GM18873 (cell line): ENCODE results near the gene NR2F2.

Experiments
- ATAC-seq: cut with Tn5 transposase; IDR thresholded peaks from one replicate; pipeline ENCODE4 v1.9.1; 2021; ENCODE audit warnings: mild to moderate bottlenecking, moderate library complexity, moderate number of reproducible peaks; ENCODE audit not compliant: unreplicated experiment, low FRiP score

Gene NR2F2

GRCh38 chr15:96352604-96353405 is 22.3 kb downstream of the NR2F2 start:
- no peak for ATAC-seq

- ATAC-seq = no peak
Measured at GRCh38 chr15:96353416-96353929, 23.0 kb downstream of the NR2F2 start.

- no peak for ATAC-seq
Measured at GRCh38 chr15:96353930-96354730, 23.6 kb downstream of the NR2F2 start.

- no peak for ATAC-seq
Measured at GRCh38 chr15:96354731-96355567, 24.4 kb downstream of the NR2F2 start.

DNA sequence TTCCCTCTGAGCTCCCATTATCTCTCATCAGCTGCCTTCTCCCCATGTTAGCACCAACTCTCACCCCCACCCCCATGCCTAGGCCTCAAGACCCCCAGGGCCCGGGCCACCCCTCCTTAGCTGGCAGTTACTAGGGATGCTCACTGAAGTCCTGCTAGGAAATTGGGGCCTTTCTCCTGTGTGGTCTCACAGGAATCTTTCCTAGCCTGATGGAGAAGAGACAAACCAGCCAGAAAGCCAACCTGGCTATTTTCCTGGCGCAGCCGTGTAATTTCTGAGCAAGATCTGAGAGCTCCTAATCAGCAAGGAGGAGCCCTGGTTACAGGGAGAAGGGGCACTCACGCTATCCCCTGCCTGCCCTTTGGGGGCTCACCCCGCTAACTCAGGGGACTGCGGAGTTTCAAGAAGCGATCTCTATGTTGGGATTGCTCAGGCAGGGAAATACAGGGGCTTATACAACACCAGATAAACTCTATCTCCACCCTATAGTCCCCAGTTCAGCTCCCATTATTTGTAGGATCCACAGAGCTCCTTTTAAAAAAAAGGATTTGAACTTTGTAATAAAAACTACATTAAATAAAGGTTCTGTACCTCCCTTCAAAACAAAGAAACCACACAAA is 25.2 kb downstream of the NR2F2 start:
- no peak for ATAC-seq

GRCh38 chr15:96356494-96357455 is 26.3 kb downstream of the NR2F2 start:
- ATAC-seq = peak; percentile 74

GRCh38 chr15:96358001-96358801 is 27.7 kb downstream of the NR2F2 start:
- no peak for ATAC-seq

- ATAC-seq = no peak
Measured at GRCh38 chr15:96358821-96359615, 28.5 kb downstream of the NR2F2 start.

DNA sequence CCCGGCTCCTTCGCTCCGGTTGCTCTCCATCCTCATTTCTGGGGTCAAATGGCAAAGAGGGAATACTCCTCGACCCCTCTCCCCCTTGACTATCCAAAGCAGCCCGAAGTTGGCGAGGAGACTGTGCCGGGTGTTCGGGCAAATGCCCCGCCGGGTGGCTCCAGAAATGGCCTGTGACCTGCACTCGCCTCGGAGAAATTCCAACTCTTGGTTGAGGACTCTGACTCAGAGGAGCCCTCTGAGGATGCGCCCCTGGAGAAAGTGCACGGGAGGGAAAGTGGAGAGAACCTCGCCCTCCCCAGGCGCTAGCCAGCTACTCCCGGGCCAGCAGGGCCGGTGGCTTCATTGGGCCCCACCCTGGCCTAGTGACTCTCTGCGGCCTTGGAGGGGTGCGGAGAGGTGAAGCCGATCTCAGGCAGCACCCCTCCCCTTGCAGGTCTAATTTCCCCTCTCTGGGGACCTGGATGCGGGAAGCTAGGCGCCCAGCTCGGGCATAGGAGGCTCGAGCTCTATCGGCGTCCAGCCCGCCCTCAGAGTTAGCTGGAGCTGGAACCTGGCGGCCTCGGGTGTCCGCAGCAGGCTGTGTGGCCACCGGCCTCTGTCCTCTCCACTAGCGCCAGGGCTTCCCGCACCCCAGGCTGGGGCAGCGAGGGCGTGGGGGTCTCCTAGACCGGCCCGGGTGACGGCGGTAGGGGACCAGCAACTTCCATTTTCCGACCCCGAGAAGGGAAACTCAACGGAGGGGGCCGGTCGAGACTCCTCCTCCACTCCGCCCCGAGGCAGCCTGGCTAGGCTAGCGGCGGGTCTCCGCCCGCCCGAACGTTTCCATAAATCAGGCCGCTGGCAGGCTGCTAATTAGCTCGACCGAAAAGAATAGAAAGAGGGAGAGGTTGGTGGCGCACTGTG is 29.4 kb downstream of the NR2F2 start:
- ATAC-seq = no peak

DNA sequence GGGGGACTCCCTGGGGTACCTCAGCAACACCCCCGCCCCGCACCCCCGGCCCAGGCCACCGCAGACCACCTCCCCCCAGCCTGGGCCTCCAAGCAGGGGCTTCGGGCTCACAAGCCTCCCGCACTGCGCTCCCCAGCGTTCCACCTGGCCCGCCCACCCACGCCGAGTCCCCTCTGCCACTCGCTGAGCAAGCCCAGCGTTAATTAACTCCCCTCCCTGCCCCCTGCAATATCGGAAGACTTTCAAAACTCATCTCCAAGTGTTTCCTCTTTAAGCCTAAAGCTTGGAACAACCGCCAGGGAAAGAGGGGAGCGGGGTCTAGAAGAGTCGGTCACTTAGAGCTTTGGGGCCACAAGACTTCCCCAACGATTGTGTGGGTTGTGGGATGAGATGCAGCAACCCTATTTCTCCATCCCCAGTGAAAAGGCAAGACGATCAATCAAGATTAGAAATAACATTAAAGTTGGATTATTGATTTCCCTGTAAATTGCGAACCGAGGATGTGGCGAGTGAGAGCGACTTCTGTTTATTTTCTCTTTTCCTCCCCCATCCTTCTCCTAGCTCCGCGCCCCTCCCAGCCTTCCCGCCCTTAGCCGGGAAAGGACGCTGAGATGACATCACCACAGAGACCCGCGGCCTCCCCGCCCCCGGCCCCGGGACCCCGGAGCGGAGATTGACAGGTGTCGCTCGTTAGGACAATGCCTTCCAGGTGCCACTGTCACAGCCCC is 30.2 kb downstream of the NR2F2 start:
- ATAC-seq = no peak

- ATAC-seq = no peak
Measured at GRCh38 chr15:96361309-96362010, 31.0 kb downstream of the NR2F2 start.

GRCh38 chr15:96362011-96362754 is 31.7 kb downstream of the NR2F2 start:
- ATAC-seq = no peak

GRCh38 chr15:96362755-96363651 is 32.5 kb downstream of the NR2F2 start:
- no peak for ATAC-seq

- ATAC-seq = no peak
Measured at GRCh38 chr15:96363707-96364106, 33.2 kb downstream of the NR2F2 start.
